NCI-H2029 (cell line): ENCODE data around the gene TMEM92.
A peak's percentile ranks its signal among the peaks of the same experiment; 100 is the strongest.
"Not testable (repeated sequence)": the region's sequence is repeated elsewhere in the genome, so short reads cannot be mapped to it uniquely, and the experiment has no call there.

Source experiments
- DNase-seq: peaks from one replicate; lab custom pipeline; 2025; lab: John Stamatoyannopoulos, UW

TMEM92 gene

DNA sequence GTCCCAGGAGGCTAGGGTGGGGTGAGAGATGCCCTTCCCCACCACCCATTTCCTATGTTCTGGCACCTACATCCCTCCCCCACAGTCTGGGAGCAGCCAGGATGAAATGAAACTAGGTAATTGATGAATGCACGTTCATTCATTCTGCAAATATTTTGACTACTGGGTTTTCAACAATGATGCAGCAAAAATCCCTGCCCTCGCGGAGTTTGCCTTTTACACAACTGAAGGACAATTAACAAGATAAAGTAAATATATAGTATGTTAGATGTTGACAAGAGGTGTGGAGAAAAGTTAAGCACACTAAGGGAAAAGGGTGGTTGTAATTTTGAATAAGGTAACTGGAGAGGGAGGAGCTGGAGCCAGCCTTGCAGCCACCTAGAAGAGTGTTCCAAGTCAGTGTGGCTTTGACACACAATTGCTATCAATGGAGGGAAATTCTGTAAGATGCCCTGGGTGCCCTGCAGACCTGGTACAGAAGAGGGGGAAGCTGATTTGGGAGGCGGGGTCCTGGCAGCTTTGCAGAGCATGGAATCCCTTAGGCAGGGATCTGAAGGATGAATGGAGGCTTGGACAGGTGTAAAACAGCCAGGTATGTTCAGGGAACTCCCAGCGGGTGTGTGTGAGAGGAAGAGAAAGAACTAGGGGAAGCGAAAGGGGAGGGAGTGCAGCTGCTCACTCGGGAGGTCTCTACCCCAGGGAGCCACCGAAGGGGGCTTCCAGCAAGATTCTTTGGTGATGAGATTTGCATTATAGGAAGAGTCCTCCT, 2.5 kb downstream of the TMEM92 start:
- DNase-seq = no peak

DNA sequence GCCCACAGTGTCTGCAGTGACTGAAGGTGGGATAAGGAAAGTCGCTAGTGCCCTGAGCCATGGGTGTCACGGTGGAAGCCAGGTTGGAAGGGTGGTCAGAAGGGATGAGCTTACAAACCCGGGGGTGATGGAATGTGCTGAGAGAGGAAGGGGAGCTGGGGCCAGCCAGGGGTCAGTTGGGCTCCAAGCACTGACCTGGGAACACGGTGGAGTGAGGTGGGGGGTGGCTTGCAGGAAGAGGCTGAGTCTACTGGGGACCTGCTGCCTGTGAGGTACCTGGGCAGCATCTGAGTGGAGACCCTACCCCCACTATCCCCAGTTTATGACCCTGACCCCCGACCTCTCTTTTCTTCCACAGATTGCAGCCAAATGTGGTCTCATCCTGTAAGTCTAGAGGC, 3.1 kb downstream of the TMEM92 start:
- DNase-seq = no peak

DNA sequence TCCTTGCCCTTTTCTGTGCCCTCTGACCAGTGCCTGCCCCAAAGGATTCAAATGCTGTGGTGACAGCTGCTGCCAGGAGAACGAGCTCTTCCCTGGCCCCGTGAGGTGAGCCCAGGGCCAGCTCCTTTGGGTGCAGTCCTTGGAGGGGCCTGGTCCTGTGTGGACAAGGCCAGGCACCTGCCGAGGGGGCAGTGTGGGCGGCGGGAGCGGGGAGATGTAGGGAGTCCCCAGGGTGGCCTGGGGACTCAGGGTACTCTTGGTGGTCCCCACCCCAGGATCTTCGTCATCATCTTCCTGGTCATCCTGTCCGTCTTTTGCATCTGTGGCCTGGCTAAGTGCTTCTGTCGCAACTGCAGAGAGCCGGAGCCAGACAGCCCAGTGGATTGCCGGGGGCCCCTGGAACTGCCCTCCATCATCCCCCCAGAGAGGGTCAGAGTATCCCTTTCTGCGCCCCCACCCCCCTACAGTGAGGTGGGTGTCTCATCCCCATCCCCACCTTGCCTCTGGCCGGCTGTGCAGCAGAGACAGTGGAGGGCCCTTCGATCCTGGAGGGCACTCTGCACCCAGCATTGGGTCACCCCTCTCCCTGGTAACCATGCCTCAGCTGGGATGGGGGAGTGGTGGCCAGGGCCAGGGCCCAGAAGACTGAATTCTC, 4.4 kb downstream of the TMEM92 start:
- DNase-seq = no peak

DNA sequence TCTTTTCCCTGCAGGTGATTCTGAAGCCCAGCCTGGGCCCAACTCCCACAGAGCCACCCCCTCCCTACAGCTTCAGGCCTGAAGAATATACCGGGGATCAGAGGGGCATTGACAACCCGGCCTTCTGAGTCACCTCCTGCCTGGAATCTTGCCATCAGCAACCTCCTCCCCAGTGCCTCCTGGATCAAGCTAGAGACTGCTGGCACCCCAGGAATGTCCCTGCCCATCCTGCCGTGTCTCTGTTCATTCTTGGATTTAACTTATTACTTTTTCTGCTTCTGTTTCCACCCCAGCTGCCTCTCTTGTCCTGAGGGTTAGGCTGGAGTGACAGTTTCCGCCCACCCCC, 4.9 kb downstream of the TMEM92 start:
- DNase-seq = no peak

DNA sequence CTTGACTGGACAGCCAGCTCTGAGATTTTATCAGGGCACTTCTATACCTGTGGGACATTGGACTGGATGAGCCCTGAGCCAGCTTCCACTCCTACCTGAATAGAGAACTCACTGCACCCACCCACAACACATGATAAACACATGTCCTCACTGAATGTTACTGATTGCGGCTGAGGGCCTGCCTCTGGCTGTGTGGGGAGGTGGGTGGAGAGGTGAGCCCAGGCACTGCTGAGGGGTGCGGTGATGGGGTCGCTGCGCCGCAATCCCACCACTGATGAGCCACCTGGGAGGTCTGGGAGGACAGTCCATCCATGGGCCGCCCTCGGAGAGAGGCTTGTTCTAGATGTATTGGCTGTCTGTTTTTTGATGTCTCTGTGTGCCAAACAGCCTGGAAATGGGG, 5.4 kb downstream of the TMEM92 start:
- DNase-seq = no peak

DNA sequence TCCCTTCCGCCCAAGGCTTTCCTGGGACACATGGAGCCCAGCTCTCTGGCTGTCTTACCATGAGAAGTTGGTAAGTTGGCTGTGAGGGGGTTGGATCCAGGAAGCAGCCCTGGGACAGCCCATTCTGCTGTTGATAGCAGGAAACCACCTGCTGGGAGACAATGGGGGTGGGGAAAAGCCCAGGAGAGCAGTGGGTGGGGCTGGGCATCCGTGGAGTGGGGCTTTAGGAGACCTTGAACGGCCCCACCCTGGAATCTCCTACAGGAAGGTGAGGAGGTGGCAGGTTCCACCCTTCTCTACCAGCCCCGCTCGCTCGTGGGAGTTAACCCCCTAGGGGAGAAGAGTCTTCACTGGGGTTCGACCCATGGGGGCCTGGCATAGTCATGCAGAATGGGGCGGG, 5.8 kb downstream of the TMEM92 start:
- DNase-seq = no peak

DNA sequence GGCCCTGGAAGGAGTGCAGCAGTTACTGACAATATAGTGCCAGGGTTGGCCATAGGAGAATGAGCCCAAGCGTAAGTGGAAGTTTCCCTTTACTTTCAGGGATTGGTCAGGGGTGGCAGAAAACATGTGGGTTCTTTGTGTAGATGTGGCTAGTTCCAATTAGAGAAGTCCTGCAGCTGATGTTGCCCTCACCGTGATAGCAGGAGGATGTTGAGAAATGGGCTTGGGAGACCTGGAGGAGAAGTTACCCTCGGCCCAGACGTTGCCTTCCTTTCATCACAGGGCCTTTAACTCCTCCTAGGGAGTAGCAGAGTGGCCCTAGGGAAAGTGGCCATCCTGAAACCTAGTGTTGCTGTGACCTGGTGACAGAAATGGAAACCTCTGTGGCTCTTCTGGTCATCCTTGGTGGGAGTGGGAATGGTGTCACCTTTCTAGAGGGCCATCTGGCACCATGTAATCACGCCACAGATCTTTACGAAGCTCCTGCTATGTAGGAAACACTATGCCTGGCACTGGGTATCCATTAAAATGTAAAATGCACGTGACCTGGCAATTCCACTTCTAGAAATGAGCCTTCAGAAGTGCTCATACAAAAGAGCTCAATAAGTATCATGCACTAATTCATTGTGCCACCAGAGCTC, 6.7 kb downstream of the TMEM92 start:
- DNase-seq = no peak

DNA sequence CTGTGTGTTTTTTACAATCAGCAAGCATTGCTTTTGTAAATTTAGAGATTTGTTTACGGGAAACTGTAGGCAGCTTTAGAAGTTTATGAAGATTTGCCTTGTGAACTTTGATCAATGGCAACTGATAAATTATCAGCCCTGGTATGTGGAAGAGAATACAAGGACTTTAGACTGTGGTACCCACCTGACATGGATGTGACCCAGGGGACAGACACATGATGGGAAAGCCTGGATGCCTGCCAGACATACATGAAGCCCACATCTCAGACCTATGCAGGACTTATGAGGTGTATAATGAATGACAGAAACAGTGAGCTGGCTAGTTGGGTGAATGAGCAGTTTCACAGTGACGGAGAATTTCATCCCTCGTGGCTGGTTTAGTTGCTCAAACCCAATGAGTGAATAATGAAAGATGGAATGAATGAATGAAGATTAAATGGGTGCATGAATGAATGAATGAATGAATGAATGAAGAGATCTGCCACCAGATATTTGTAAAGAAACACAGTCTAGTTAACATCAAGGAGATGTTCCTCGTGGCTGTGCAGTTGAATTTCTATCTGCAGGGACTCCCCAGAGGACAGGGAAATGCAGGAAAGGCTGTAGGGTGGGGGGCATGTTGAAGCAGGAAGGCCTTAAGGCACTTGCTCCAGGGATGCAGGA, 7.6 kb downstream of the TMEM92 start:
- DNase-seq = no peak

DNA sequence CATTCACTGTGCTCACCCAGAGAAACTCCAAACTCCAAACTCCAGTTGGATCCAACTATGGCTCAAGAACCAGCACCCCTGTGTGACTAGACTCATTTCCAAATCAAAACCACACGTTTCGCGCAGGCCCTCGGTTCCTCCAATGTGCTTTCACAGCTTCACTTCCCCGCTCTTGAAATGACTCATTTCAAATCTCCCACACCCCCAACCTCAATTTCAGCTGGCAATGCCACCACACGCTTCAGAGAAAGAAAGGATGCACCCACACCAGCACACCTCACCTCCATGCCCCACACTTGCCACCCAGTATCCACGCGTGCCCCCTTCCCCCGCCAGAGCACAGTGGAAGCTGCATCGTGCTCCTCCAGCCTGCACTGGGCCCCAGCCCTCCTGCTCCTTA, 9.0 kb downstream of the TMEM92 start:
- no peak for DNase-seq

DNA sequence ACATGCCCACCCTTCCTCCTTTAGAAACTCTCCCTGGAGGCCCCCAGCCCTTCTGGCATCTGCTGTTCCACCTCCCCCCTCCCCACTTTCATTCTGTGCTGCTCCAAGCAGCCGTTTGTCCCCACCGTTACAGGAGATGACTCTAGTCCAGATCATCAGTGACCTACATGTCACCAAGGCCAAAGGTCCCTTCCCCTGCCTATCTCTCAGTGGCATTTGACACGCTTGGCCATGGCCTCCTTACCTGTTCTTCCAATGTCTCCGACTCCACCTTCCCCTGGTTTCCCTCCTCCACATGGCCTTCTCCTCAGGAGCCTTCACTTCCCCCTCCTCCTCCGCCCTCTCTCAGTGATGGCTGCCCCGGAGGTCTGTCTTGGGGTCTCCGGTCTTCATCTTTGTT, 9.4 kb downstream of the TMEM92 start:
- DNase-seq = no peak

DNA sequence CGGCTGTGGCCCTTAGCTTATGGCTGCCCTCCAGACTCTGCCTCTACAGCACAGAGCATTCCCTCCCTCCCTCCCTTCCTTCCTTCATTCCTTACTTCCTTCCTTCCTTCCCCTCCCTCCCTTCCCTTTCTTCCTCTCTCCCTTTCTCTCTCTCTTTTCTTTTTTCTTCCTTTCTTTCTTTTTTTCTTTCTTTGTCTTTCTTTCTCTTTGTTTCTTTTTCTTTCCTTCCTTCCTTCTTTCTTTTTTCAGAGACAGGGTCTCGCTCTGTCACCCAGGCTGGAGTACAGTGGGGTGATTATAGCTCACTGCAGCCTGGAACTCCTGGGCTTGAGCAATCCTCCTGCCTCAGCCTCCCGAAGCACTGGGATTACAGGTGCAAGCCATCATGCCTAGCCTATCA, 11.7 kb downstream of the TMEM92 start:
- no peak for DNase-seq

DNA sequence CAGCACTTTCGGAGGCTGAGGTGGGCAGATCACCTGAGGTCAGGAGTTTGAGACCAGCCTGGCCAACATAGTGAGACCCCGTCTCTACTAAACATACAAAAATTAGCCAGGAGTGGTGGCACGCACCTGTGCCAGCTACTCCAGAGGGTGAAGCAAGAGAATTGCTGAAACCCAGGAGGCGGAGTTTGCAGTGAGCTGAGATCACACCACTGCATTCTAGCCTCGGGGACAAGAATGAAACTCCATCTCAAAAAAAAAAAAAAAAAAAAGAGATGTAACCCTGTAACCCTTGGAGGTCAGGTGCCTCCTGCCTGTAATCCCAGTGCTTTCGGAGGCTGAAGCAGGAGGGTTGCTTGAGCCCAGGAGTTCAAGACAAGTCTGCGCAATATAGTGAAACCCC, 13.0 kb downstream of the TMEM92 start:
- not testable (repeated sequence) for DNase-seq

DNA sequence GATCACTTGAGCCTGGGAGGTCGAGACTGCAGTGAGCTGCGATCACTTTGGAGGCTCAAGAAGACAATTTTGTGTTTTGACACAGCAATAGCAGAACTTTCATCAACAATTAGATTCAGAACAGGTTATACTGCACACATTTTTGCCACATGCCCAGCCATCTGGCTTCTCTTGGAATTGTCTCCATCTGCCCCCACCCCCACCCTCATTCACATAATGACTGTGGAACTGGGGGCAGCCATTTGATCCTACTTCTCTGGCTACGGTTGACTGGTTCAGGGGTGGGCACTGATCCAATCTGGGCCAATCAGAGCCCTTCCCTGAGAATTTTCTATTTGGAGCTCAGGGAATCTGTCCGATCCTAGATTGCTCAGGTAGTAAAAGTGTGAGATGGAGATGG, 14.0 kb downstream of the TMEM92 start:
- no peak for DNase-seq

DNA sequence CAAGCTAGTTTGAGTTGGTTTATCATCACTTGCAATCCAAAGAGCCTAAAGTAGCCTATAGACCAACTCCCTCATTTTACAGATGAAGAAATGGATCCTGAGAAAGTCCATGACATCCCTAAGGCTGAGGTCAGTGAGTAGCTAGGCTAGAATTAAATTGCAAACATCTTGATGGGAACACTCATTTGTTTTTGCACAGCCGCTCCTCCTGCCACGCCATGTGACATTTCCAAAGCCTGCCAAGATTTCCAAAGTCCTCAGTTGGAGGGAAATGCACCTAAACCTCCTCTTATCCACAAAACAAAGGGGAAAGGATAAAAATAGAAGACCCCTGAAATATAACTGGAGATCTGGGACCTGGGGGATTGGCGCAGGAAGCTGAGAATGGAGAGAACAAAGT, 15.0 kb downstream of the TMEM92 start:
- no peak for DNase-seq

DNA sequence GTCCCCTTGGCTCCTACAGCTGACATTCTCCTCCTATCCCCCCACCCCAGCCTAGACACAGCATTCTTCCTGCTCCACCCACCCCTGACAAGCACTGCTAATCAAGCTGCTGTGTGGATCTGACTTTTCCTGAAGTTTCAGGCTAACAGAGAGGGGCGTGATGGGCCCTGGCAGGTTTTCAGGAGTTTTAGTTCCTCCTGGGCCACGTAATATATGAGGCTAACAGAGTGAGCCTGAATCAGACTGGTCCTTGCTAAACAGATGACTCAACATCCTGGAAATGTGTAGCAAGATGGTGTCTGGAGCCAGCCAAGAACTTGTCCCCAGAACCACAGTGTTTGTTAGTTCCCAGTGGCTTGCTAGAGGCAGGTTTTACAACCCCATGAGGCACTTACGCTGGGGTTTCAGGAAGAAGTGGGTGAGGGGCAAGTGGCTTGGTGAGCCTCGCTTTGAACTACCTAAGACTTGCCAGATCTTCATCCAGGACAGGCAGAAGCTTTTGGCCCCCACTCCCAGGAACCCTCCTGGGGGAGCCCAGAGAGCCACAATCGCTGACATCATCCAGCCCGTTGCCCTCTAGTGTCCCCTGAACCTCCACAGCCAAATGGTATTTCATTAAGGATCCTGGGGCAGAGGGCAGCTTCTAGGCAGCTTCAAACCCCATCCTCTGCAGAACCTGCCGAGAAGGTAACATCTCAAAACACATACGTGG, 15.9 kb downstream of the TMEM92 start:
- no peak for DNase-seq

DNA sequence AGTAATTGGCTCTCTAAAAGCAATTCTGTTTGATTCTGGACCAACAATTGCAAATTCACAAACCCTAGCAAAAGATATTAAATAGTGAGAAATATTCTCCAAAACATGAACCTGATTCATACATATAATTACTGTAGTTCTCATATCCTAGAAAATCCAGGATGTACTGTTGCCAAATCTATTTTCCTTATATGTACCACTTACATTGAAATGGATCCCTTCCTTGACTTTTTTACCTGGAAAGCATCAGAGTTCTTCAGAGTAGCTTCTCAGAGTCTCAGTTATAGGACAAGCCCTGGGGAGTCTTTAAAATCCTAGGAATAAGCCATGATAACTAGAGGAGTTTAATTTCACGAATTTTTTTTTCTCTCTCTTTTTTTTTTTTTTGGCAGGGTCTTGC, 16.7 kb downstream of the TMEM92 start:
- DNase-seq = no peak

DNA sequence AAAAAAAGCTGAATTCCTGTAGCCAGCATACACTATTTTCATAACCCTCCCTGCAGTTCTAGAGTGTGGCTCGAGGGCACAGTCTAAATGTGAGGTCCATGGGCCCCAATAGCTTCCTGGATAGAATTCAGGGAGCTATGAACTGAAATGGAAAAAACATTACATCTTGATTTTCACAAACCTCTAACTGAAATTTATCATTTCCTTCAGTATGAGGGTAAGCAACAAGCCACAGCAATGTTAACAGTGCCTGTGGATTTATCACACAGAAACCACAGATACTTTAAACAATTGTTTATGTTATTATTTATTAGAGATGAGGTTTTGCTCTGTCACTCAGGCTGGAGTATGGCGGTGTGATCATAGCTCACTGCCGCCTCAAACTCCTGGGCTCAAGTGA, 18.2 kb downstream of the TMEM92 start:
- DNase-seq = no peak

DNA sequence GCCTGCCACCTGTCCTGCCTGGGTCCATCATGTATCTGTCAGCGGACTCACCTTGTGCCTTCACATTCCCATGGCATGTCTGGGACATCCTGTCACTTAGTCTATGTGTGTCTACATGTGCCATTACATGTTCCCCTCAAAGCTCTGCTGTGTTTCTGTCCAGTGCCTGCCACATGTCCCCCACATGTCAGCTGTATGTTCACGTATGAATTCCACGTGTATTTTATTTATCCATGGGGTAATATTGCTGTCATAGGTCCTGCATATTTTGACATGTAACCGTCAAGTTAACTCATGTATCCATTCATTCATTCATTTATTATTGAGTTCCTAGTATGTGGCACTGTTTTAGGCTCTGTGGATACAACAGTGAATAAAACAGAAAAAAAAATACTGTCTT, 20.8 kb downstream of the TMEM92 start:
- no peak for DNase-seq

DNA sequence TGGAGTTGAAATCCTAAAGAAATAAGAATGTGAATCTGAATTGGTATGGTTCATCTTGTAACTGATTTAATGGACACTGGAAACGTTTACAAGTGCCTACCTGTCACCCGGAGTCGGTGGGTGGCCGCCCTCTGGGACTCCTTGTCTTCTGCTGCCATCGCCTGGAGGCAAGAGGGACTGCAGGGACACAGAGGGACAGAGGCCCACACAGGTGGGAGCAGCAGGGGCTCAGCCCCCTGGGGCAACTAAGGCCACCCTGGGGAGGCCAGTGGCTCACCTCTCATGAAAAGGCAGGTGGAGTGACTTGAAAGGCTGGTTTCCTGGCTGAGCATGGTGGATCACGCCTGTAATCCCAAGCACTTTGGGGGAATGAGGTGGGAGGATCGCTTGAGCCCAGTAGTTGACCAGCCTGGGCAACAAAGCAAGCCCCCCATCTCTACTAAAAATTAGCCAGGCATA, 23.2 kb downstream of the TMEM92 start:
- peak; percentile 45 for DNase-seq

DNA sequence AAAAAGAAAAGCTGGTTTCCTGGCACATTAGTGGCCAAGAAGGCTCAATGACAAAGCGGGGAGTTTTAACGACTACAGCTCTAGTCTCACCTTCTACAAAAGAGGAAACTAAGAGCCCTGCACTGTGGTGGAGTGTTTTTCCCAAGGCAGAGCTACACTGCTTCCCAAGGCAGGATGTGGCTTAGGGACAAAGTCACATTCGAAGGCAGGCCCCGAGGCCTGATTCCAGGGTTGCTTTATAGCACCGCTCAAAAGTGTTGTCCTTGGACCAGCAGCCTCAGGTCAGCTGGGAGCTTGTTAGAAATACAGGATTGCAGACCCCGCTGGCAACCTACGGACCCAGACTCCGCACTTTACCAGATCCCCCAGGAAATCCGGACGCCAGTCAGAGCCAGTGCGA, 23.8 kb downstream of the TMEM92 start:
- DNase-seq = no peak

DNA sequence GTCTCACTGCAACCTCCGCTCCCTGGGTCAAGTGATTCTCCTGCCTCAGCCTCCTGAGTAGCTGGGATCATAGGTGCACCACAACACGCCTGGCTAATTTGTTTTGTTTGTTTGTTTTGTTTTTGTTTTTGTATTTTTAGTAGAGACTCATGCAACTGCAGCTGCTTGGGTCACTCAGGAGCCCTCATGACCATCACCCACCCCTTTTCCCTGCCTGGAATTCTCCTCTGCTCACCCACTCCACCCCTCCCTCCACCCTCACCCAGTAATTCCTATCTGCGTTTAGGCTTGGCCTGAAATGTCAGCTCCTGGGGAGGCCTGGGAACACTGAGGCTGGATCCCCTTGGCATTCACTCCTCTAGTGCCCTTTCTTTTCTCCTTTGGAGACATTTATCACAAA, 25.5 kb downstream of the TMEM92 start:
- no peak for DNase-seq

DNA sequence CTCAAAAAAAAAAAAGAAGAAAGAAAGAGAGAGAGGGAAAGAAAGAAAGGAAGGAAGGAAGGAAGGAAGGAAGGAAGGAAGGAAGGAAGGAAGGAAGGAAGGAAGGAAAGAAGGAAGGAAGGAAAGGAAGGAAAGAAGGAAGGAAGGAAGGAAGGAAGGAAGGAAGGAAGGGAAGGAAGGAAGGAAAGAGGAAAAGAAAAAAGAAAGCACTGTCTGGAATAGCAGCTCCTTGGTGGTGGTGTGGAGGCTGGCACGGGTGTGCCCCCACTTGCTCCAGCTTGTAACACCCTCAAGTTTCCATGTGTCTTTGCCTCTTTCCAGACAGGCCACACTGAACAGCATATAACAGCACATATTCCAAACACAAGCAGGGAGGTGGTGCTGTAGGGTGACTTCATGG, 26.6 kb downstream of the TMEM92 start:
- DNase-seq = not testable (repeated sequence)
